GM18502 (cell line): ENCODE results near the gene TRABD2A.

Experiments
- ATAC-seq: cut with Tn5 transposase; IDR thresholded peaks from one replicate; pipeline ENCODE4 v1.9.1; 2021; ENCODE audit warnings: mild to moderate bottlenecking; ENCODE audit not compliant: unreplicated experiment, poor library complexity

Gene TRABD2A

DNA sequence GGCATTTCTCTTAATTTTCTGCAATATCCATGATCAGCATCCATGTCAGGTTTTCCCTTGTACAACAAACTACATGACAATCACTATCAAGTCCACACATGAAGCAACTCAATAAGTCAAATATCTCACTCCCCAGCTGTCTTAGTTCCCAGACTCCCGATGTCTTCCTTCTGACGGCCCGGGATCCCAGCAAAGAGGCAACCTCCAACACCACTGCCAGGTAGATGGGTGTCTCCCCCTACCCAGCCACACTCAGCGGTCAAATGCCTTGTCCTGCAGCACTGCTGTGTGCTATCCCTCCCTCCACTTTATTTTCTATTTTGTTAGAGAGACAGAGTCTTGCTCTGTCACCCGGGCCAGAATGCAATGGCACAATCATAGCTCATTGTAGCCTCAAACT is 23.3 kb downstream of the TRABD2A start:
- ATAC-seq = no peak

DNA sequence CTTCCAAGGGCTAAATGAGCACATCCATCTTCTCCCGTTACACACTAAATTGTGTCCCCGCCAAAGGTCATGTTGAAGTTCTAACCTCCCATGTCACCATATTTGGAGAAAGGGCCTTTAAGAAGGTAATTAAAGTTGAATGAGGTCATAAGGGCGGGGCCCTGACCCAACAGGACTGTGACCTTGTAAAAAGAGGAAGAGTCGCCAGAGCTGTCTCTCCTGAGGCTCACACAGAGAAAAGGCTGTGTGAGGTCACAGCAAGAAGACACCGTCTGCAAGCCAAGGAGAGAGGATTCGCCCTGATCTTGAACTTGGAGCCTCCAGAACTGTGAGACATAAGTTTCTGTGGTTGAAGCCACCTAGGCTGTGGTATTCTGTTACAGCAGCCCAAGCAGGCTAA is 24.1 kb downstream of the TRABD2A start:
- peak; percentile 83 for ATAC-seq

DNA sequence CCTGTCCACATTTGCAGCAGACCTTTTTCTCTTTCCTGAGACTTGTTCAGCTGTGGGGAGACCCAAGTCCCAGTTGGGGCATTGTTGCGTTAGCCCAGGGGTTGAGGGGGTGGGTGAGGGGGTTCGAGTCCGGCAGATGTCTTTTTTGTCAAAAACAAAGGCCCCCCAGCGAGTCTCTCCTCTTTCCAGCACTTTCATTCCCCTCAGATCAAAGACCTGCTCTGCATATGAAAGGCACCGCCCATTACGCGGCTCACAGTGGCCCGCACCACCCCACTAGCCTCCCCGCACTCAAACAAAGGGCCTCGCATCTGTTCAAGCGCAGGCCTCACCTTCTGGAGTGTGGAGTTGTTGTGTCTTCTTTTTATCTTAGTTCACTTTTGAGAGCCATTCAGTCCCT is 25.2 kb downstream of the TRABD2A start:
- ATAC-seq = no peak

DNA sequence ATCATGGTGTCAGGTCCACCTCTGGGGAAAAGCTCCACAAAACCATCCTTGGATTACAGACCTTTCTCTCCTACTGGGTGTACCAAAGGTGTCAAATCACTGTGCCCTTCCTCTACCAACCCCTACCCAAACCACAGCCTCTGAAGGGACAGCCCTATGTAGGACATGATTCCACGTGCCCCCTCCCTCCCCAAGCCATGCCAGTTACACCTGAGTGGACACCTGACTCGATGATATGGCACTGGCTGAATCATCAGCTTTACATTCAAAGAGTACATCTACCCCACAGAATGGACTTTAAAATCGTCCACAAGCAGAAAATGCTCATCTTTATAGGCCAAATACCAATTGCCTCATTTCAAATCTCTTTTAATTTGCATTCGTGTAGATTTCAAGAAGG is 26.0 kb downstream of the TRABD2A start:
- no peak for ATAC-seq

DNA sequence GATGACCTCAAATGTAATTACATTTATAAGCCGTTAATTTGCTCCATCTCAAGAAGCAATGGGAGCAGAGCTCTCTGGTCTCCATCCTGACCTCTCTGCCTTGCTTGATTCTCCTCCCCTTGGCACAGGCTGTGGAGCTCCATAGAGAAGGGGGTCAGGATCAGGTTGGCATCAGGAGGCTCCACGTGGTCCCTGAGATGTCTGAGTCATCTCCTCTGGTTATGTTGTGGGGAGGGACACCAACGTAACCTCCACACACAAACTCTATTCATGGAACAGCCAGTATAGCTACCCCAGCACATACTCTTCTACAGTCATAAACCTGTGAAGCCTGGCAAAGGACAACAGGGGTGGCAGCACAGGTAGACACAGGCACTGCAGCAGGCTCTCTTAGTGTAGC is 29.0 kb downstream of the TRABD2A start:
- ATAC-seq = no peak

DNA sequence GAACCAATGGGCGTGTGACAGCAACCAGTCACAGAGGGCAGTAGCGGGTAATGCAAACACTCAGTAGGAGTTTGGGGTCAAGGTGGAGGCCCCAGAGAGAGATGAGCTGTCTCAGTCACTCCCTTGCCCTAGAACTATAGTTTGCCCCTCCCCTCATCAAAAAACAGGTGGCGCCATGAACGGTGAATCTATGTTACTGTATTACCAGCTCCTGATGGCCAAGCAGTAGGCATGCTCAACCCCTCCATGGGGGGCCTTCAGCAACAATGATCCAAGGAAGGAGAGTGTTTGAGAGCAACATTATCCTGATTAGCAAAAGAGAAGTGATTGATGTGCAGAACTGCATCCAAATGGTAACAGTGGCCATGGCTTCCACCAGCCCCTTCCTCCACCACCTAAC is 30.4 kb downstream of the TRABD2A start:
- ATAC-seq = no peak

DNA sequence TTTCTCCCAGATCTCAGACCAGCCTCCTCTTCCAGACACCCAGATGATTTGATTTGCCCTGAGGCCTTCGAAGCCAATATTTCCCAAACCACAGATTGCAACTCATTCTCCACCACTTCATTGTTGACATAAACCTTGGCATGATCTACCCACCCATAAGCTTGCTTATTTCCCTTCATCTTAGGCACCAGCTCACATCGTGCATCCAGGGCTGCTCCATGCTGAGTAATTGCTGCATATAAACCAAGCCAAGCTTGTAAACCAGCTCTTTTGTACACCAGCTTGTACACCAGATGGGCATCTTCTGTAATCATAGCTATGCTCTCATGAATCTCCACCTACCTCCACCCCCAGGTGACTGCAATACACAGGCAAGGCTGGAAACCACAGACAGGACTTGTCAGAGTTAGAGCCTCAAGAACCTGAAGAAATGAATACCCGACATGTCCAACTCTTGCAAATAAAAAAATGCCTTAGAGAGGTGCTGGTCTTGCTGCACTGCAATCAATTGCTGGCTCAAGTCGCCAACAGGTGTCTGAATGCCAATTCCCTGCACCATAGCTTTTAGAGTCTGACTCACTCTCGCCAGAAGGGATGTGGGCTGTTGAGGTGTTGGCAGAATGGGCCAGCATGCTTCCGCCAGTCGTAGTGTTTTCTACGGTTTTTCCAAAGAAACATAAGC is 31.5 kb downstream of the TRABD2A start:
- no peak for ATAC-seq

DNA sequence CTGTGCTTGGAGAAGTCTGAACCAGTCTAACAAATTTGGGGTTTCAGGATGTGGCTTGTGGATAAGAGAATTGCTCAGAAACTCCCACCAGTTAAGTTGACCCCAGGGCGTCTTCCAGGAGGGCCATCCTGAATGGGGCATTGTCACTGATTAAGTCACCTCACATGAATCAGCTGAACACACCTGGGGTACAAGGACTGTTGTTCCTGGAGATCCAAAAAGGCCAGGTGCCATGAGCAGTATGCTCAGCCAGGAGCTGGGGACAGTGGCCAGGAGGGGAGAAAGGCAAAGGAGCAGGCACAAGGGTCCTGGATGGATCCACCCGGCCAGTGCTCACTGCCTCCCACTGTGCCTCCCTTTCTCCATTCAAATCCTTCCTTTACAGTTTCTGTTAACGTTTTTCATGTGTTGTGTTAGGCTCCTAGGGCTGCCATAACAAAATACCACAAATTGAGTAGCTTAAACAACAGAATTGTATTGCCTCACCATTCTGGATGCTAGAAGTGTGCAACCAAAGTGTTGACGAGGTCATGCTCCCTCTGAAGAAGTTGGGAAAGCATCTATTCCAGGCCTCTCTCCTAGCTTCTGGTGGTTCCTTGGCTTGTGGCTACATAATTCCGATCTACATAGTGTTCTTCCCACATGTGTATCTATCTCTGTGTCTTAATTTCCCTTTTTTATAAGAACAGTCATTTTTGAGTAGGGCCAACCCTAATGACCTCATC is 33.4 kb downstream of the TRABD2A start:
- ATAC-seq = no peak

DNA sequence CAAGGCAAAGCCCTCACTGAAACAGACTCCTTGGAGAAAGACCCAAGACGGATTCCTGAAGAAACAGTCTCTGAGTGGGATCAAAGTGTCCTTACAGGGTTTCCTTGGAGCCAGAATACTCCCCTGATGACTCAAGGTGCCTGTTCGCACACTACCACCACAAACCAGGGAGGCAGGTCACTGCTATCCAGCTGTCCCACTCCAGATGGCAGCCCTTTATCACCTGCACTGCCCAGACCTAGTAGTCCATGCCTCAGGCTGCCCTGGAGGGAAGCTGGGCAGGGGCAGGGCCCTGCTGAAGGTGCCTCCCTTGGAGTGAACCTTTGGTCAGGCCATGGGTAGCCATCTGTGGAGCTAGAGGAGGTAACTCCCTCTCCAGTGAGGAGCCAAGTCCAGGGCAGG is 34.1 kb downstream of the TRABD2A start:
- ATAC-seq = no peak

DNA sequence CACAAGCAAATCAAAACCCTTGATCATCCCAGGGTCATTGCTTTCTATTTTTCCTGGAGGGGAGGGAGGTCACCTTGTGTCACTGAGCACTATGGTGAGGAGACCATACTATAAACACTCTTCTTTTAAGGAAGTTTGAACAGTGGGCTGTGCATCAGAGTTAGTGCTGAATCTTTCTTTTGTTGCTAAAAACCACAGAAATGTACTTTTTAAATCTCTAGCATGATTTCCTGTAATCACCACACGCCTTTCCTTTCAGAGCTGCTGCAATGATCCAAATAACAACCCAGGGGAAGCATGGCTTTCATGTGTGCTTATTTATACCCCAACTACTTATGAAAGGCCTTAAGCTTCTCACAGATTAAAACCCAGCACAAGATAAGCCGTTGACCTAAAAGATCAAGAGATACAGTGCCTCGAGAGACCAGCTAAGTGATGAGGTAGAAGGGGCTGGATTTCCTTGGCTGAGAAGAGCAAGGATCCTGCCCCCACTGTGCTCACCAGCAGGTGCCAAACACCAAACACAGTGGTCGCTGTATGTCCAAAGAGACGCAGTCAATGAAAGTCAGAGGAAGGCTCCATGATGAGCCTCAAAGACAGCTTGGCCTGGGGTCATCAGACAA is 34.7 kb downstream of the TRABD2A start:
- ATAC-seq = peak; percentile 46

DNA sequence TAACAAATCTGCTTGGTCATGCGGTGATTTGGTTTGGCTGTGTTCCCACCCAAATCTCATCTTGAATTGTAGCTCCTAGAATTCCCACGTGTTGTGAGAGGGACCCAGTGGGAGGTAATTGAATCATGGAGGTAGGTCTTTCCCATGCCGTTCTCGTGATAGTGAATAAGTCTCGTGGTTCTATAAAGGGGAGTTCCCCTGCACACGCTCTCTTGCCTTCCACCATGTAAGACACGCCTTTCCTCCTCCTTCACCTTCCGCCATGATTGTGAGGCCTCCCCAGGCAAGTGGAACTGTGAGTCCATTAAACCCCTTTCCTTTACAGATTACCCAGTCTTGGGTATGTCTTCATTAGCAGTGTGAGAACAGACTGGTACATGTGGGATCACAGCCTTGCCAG is 36.7 kb downstream of the TRABD2A start:
- ATAC-seq = no peak

DNA sequence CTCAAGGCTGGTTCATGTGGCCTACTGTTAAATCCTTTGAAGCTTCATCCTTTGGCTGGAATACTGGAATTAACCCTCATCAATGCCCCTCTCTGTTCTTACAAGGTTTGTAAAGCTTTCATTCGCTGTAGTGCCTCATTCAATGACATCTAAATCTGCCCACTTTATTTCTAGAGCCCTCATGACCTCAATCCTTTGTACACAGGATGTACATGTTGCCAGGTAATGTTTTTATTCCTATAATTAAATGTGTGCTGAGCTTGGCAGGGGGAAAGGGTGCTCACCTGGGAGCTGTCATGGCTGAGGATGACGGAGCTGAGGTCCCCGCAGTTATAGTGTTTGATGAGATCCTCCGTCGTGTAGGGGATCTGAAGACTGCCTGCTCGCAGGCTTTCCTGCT is 39.3 kb downstream of the TRABD2A start:
- ATAC-seq = no peak

DNA sequence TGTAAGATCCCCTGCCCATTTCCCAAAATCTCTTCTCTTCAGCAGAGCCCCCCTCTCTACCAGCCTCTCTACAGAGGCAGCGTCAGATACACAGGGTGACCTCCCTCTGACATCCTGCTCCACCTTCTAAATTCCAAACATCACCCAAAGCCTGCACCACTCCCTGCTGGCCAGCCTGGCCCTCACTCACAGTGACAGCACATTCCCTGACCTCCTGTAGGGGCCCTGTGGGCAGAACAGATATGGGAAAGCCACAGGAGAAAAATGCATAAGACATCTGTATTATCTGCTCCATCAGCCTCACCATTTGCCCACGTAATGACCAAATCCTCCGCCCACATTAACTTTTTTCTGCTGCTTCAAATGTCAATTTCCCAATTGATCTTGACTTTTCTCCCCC is 40.6 kb downstream of the TRABD2A start:
- ATAC-seq = no peak

DNA sequence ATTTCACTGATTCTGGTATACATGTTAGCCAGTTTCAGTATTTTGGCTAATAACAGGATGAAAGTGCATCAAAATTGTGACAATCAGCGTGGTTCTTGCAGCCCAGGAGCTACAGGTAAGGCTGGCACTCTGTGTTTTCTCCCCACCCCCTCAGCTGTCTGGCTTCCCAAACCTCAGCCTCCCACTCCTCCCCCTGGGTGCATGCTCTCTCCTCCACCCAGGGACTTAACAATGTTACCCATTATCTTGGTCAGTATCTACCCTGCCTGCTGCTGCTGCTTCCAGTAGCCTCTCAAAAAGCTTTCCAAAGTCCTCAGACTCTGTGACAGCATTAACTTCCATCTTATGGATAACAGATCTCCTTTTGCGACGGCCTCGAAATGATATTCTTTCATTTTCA is 41.0 kb downstream of the TRABD2A start:
- ATAC-seq = no peak

DNA sequence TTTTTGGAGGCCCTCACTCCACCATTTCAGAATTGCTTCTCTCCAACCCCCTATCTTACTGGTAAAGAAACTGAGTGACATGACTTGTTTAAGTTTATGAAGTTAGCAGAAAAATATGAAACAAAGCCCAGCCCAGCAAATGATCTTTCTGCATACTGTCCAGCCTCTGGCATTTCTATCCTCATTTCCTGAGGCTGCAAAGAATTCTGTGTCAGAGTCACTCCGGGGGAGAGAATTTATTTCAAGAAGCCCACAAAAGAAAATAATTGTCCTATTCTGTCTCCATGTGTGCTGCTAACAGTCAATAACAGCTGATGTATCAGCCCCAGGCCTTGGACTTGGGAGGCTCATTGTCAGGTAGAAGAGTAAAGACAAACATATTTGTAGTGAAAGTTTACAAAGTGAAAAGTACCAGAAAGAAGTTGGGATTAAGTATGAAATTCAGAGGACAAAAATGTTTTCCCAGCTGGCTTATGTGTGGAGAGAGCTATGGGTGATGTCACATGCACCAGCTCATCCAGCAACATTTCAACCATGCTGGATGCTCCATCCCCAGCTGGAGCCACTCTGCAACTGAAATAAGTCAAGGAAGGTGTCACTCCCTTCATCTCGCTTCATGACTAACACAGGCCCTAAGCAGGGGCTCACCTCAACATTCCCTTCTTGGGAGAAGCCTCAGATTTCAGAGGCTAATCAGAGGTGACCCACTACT is 42.3 kb downstream of the TRABD2A start:
- no peak for ATAC-seq

DNA sequence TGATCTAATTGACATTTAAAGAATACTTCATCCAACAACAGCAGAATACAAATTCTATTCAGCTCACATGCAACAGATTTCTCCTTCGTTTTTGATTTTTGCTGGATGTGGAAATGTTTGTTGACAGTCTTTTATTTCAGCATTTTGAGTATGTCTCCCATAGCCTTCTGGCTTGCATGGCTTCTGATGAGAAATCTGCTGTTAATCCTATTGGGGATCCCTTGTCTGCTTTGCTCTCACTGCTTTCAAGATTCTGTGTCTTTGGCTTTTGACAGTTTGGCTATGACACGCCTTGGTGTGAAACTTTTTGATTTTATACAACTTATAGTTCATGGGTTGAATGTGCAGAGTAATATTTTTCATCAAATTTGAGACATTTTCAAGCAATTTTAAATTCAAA is 44.7 kb downstream of the TRABD2A start:
- ATAC-seq = no peak

DNA sequence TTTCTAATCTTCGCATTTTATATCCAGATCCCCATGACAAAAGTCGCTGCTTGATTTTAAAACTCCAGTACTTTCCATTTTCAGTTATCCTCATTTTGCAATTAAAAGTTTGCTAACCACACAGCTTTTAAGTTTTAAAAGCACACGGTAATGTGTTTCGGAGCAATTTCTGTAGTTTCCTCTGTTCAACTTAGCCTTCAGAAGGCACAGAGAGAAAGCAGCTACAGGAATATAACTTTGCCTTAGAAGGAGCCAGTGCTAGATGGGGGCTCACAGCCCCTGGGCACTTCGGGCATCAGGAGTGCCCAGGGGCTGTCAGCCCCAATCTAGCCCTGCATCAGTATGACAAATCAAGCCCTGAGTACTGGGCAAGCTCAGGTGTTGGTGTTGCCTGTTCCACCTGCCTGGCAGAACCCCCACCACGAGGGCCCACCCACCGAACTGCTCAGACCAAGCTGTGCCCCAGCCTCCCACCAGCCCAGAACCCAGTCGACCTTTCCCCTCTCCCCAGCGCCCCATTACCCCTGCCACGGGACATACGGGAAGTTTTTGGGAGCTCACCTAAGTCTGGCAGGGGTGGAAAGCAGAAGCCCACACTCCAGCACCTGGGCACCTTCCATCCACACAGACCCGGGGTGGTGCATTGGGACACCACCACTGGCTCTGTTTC is 47.3 kb downstream of the TRABD2A start:
- no peak for ATAC-seq

DNA sequence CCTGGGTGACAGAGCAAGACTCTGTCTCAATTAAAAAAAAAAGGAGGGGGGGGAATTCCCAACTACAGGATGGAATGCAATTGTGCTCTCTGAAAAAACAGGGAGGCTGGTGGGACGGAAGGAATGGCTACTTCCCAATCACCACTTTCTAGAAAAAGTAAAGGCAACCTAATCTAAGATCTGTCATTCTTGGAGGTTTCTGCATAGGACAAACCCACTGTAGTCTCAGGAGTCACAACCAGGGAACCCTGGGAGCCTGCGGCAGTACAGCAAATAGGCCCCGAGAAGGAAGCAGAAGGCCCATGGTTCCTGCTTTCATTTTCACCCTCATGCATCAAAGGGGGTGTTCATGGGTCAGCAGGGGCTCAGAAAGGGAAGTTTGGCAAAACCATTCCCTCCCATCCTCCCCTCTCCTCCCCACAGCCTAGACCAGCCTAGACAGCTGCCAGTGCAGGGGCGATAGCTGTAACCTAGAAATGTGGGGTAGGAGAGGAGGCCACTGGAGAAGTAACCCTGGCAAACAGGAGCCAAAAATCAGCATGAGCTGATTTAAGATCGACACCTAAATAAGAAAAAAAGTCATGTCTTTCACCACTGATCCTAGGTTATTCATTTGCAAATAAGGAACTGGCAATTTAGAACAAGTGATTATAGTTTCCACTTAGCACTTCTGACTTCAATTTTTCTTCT is 48.0 kb downstream of the TRABD2A start:
- peak; percentile 93 for ATAC-seq

DNA sequence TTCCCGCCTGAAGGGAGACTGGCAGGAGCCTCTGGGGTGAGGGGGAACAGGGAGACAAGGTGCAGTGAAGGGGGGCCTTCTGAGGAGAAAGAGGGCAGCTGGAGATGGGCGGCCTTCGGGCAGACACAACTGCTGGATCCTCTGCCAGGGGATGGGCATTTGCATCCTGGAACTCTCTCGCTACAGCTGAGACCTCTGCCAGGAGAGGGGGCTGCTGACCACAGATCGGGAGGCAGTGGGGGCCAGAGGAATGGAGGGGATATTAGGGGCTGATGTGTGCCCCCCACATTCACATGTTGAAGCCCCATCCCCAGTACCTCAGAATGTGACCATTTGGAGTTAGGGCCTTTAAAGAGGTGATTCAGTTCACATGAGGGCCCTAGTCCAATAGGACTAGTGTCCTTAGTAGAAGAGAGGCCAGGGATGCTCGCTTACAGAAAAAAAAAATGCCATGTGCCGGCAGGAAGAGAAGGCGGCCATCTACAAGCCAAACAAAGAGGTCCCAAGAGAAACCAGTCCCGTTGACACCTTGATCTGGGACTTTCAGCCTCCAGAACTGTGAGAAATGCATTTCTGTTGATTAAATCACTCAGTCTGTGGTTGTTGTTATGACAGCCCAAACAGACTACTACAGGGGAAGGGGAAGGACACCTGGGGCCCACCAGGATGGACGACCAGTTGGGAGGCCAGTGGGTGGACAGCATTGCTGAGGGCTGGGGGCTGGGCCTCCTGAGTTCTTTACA is 50.0 kb downstream of the TRABD2A start:
- no peak for ATAC-seq
